ENCODE data around the gene KRTAP10-4.
"Not testable (repeated sequence)": the region's sequence is repeated elsewhere in the genome, so short reads cannot be mapped to it uniquely, and the experiment has no call there.

KRTAP10-4 gene

GRCh38 chr21:44601596-44602462 is 28.3 kb downstream of the KRTAP10-4 start:
- ChIA-PET POLR2A (ENCODE audit: low non-redundant PET) (no interaction called here), CTCF (interaction anchor here (0.6 to 0.7 kb wide), 3 partner anchors 10 to 564 kb away, joined by 3 to 4 read pairs (median 3); no protein-coding TSS in a partner anchor)
- H3K27ac ChIP-seq, result no peak overlapping the region

GRCh38 chr21:44602463-44602850 is 28.9 kb downstream of the KRTAP10-4 start:
- no peak for DNase-seq (ENCODE audit: low spot score)
- no peak overlapping the region for H3K27ac ChIP-seq
- CTCF ChIA-PET, result interaction anchor here (0.6 to 0.7 kb wide), 2 partner anchors 44 to 96 kb away, joined by 3 to 4 read pairs; partner anchors contain the start of gene KRTAP10-3
- POLR2A ChIA-PET (ENCODE audit: low non-redundant PET), result no interaction called here
- TF ChIP-seq, protein P1, sequence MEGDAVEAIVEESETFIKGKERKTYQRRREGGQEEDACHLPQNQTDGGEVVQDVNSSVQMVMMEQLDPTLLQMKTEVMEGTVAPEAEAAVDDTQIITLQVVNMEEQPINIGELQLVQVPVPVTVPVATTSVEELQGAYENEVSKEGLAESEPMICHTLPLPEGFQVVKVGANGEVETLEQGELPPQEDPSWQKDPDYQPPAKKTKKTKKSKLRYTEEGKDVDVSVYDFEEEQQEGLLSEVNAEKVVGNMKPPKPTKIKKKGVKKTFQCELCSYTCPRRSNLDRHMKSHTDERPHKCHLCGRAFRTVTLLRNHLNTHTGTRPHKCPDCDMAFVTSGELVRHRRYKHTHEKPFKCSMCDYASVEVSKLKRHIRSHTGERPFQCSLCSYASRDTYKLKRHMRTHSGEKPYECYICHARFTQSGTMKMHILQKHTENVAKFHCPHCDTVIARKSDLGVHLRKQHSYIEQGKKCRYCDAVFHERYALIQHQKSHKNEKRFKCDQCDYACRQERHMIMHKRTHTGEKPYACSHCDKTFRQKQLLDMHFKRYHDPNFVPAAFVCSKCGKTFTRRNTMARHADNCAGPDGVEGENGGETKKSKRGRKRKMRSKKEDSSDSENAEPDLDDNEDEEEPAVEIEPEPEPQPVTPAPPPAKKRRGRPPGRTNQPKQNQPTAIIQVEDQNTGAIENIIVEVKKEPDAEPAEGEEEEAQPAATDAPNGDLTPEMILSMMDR (conservative IDR thresholded peaks at IDR 0.05; ENCODE audit: low read depth), result no peak

More at GRCh38 chr21:44601596-44602462, 28.3 kb downstream of the KRTAP10-4 start:
- TF ChIP-seq, protein P1 (conservative IDR thresholded peaks at IDR 0.05; ENCODE audit: low read depth), result no peak
- DNase-seq (ENCODE audit: low spot score), result no peak

DNA sequence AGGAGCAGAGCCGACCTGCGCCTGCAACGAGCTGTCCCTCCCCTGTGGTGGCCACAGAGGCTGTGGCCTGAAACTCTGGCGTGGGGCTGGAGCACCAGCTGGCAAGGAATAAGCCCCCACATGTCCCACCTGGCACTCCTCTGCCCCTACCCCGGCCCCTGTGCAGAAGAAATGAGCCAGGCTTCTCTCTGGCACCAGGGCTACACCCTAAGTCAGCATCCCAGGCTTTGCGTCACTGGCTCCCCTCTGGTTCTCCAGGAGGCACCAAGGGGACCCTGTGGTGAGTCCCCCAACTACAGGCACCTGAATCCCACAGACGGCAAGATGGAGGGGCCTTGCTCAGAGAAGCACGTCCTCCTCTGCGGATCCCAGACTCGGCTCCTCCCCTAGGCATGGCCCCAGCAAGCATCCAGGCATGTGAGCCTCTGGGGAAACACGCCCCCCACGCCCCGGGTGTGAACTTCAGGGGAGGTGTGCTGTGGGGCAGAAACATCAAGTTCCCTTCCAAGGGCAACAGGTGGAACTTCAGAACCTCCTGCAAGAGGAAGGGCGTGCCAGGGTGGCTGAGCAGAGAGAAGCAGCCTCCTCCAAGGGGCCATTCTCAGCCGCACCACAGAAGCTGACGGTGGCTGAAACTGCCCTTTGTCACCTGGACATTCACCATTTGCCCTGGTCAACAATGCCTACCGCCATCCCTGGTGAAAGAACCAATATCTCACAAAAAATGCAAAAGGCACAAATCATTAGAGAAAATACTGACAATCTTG is 29.8 kb downstream of the KRTAP10-4 start:
- CTCF ChIA-PET, result no interaction called here
- POLR2A ChIA-PET (ENCODE audit: low non-redundant PET), result no interaction called here
- no peak overlapping the region for H3K27ac ChIP-seq
- DNase-seq (ENCODE audit: low spot score), result no peak
- TF ChIP-seq, protein P1 (conservative IDR thresholded peaks at IDR 0.05; ENCODE audit: low read depth), result no peak

- no peak for DNase-seq (ENCODE audit: low spot score)
- POLR2A ChIA-PET (ENCODE audit: low non-redundant PET), result no interaction called here
- CTCF ChIA-PET, result no interaction called here
- TF ChIP-seq, protein P1 (conservative IDR thresholded peaks at IDR 0.05; ENCODE audit: low read depth), result no peak
- no peak overlapping the region for H3K27ac ChIP-seq
Measured at GRCh38 chr21:44603911-44604310, 30.4 kb downstream of the KRTAP10-4 start.

DNA sequence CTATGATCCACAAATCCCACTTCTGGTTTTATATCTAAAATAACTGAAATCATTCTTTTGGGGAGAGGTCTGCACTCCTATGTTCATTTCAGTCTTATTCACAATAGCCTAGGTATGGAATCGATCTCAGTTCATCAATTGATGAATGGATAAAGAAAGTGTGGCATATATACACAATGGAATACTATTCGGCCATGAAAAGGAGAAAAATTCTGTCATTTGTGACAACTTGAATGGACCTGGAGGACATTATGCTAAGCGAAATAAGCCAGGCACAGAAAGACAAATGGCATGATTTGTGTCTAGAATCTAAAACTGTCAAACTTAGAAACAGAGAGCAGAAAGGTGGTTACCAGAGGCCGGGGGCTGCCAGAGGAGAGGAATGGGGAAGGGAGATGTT is 33.0 kb downstream of the KRTAP10-4 start:
- POLR2A ChIA-PET (ENCODE audit: low non-redundant PET), result no interaction called here
- DNase-seq (ENCODE audit: low spot score), result no peak
- no peak overlapping the region for H3K27ac ChIP-seq
- CTCF ChIA-PET, result no interaction called here
- TF ChIP-seq, protein P1 (conservative IDR thresholded peaks at IDR 0.05; ENCODE audit: low read depth), result no peak

GRCh38 chr21:44609193-44609592 is 35.7 kb downstream of the KRTAP10-4 start:
- POLR2A ChIA-PET (ENCODE audit: low non-redundant PET), result no interaction called here
- DNase-seq (ENCODE audit: low spot score), result no peak
- CTCF ChIA-PET, result no interaction called here
- no peak overlapping the region for H3K27ac ChIP-seq
- TF ChIP-seq, protein P1 (conservative IDR thresholded peaks at IDR 0.05; ENCODE audit: low read depth), result no peak

DNA sequence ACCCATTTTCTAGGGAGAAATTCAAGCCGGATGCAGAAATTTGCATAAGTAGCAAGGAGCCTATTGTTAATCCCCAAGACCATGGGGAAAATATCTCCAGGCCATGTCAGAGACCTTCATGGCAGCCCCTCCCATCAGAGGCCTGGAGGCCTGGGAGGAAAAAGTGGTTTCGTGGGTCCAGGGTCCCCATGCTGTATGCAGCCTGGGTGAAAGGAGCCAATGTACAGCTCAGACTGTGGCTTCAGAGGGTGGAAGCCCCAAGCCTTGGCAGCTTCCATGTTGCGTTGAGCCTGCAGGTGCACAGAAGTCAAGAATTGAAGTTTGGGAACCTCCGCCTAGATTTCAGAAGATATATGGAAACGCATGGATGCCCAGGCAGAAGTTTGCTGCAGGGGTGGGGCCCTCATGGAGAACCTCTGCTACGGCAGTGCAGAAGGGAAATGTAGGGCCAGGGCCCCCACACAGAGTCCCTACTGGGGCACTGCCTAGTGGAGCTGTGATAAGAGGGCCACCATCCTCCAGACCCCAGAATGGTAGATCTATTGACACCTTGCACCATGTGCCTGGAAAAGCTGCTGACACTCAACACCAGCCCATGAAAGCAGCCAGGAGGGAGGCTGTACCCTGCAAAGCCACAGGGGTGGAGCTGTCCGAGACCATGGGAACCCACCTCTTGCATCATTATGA is 36.8 kb downstream of the KRTAP10-4 start:
- POLR2A ChIA-PET (ENCODE audit: low non-redundant PET); CTCF ChIA-PET; DNase-seq (ENCODE audit: low spot score); H3K27ac ChIP-seq: not testable (repeated sequence)
